Stimulated activated CD4-positive, alpha-beta T cell treated with anti-CD3 and anti-CD28 coated beads, Interleukin-12 subunit alpha, Interleukin-12 subunit beta, amount 100 ng/mL, for 24 hours (primary cell): Measurements from ENCODE around the gene TANGO6.
"Not testable (repeated sequence)": the region's sequence is repeated elsewhere in the genome, so short reads cannot be mapped to it uniquely, and the experiment has no call there.

Experiments used
- DNase-seq, 2 experiments: peaks; one replicate each; pipeline ENCODE4 v3.0.0-alpha.2; 2020; ENCODE audit warnings: low read depth in 2 of 2

TANGO6 gene

GRCh38 chr16:69005641-69006355, 162.5 kb downstream of the TANGO6 start:
- DNase-seq = no peak

- DNase-seq = no peak
Measured at GRCh38 chr16:69012906-69013305, 169.6 kb downstream of the TANGO6 start.

- DNase-seq = no peak
Measured at GRCh38 chr16:69013991-69014390, 170.7 kb downstream of the TANGO6 start.

GRCh38 chr16:69014811-69015210, 171.5 kb downstream of the TANGO6 start:
- DNase-seq = no peak

GRCh38 chr16:69017036-69017783, 173.9 kb downstream of the TANGO6 start:
- no peak for DNase-seq

GRCh38 chr16:69019811-69020210, 176.5 kb downstream of the TANGO6 start:
- DNase-seq = no peak

- no peak for DNase-seq
Measured at GRCh38 chr16:69029121-69029520, 185.8 kb downstream of the TANGO6 start.

- no peak for DNase-seq
Measured at GRCh38 chr16:69031877-69032301, 188.6 kb downstream of the TANGO6 start.

GRCh38 chr16:69033151-69033949, 190.0 kb downstream of the TANGO6 start:
- DNase-seq = no peak

- no peak for DNase-seq
Measured at GRCh38 chr16:69035375-69035774, 192.0 kb downstream of the TANGO6 start.

GRCh38 chr16:69036399-69037091, 193.2 kb downstream of the TANGO6 start:
- DNase-seq = no peak

GRCh38 chr16:69037373-69038160, 194.2 kb downstream of the TANGO6 start:
- DNase-seq = no peak

GRCh38 chr16:69039333-69039941, 196.1 kb downstream of the TANGO6 start:
- no peak for DNase-seq

GRCh38 chr16:69040144-69040909, 197.0 kb downstream of the TANGO6 start:
- DNase-seq = no peak

GRCh38 chr16:69048328-69049120, 205.2 kb downstream of the TANGO6 start:
- DNase-seq = no peak

- no peak for DNase-seq
Measured at GRCh38 chr16:69049146-69049545, 205.8 kb downstream of the TANGO6 start.

GRCh38 chr16:69049603-69050375, 206.5 kb downstream of the TANGO6 start:
- DNase-seq = no peak

- not testable (repeated sequence) for DNase-seq
Measured at GRCh38 chr16:69051517-69051830, 208.1 kb downstream of the TANGO6 start.
